Mammary epithelial cell (primary cell): ENCODE results near the gene SMCO3.

Experiments
- CTCF ChIP-seq, 2 donors: IDR thresholded peaks in 1 of 2; conservative IDR thresholded peaks in 1 of 2; 2 replicates each; pipeline ENCODE4 v1.5.1; 2011 to 2012; ENCODE audit warnings: inconsistent platforms in 2 of 2, low read length in 2 of 2, mild to moderate bottlenecking in 2 of 2, control low read depth in 1 of 2, low read depth in 1 of 2; ENCODE audit not compliant: insufficient read depth in 1 of 2; ENCODE audit errors: extremely low read depth in 1 of 2
- EZH2 ChIP-seq: IDR thresholded peaks from 2 replicates; pipeline ENCODE4 v1.6.1; 2012; ENCODE audit warnings: low read length, inconsistent platforms, borderline replicate concordance

- TF ChIP-seq CTCF (conservative IDR thresholded peaks at IDR 0.05 in 1 of 2, IDR thresholded peaks at IDR 0.05 in 1 of 2; ENCODE audit: extremely low read depth in 1 of 2, insufficient read depth in 1 of 2, low read depth in 1 of 2, low read length in 2 of 2): no peak
- no peak for TF ChIP-seq EZH2
Observed at GRCh38 chr12:14828892-14829291, 14.9 kb upstream of the SMCO3 start.
